ENCODE results near the gene FAP. TPM values are rescaled to one million over a fixed set of nuclear protein-coding genes. Genes with fewer than 3 reads are reported as not detected.
A peak's percentile ranks its signal among the peaks of the same experiment; 100 is the strongest.

The FAP gene
- total and polyA plus RNA-seq, 2 experiments from 2014 or later, result not detected

DNA sequence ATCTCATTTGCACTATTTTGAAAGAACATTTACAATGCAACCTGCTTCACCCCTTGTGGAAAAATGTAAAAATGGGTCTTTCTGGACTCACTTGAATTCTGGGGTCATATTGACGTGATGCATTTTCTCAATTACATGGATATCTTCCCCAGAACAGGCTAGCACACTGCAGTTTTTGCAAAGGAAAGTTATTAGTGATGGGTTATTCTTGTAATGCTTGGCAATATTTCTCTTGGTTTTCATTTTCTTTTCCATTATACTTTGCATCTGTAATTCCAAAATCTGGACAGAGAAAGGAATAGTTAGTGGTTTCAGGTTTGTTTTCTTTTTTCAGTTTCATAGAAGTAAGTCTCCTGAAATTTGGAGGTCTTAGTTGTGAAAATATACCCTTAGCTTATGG is 24.8 kb upstream of the FAP start:
- Histone ChIP-seq H3K4me3 (no peak overlapping the region), H3K4me1 (ENCODE audit: low read depth) (no peaks in the 10 kb centered on the region), H3K9me3 (ENCODE audit: low read depth) (no peaks in the 10 kb centered on the region), H3K36me3 (no peaks in the 10 kb centered on the region), H3K27me3 (no peaks in the 10 kb centered on the region), H3K27ac (no peak overlapping the region)
- no peak for DNase-seq (ENCODE audit: low read depth in 1 of 2, low spot score in 1 of 2)
- TF ChIP-seq, protein P1, sequence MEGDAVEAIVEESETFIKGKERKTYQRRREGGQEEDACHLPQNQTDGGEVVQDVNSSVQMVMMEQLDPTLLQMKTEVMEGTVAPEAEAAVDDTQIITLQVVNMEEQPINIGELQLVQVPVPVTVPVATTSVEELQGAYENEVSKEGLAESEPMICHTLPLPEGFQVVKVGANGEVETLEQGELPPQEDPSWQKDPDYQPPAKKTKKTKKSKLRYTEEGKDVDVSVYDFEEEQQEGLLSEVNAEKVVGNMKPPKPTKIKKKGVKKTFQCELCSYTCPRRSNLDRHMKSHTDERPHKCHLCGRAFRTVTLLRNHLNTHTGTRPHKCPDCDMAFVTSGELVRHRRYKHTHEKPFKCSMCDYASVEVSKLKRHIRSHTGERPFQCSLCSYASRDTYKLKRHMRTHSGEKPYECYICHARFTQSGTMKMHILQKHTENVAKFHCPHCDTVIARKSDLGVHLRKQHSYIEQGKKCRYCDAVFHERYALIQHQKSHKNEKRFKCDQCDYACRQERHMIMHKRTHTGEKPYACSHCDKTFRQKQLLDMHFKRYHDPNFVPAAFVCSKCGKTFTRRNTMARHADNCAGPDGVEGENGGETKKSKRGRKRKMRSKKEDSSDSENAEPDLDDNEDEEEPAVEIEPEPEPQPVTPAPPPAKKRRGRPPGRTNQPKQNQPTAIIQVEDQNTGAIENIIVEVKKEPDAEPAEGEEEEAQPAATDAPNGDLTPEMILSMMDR (IDR thresholded peaks at IDR 0.05; ENCODE audit: low read depth, low read length), result no peak

DNA sequence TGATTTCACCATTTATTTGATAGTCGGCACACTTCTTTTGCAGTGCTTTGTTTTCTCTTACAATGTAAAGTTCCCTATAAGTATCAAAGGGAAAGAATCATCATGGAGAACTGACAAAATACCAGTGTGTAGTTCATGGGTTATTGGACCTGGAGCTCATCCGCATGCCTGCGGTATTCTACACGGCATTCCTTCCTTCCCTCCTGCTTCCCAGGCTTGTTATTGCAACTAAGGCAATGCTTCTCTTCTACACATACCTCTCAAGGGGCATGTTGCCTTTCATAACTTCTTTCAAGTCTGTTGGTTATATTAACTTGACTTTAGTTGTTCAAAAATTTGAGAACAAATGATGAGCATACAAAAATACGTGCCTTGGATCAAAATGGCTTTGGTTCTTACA is 24.3 kb upstream of the FAP start:
- no peak overlapping the region for H3K27ac ChIP-seq
- H3K9me3 ChIP-seq (ENCODE audit: low read depth), result no peaks in the 10 kb centered on the region
- TF ChIP-seq, protein P1 (IDR thresholded peaks at IDR 0.05; ENCODE audit: low read depth, low read length), result no peak
- H3K36me3 ChIP-seq, result no peaks in the 10 kb centered on the region
- no peaks in the 10 kb centered on the region for H3K4me1 ChIP-seq (ENCODE audit: low read depth)
- H3K27me3 ChIP-seq, result no peaks in the 10 kb centered on the region
- no peak for DNase-seq (ENCODE audit: low read depth in 1 of 2, low spot score in 1 of 2)
- no peak overlapping the region for H3K4me3 ChIP-seq

DNA sequence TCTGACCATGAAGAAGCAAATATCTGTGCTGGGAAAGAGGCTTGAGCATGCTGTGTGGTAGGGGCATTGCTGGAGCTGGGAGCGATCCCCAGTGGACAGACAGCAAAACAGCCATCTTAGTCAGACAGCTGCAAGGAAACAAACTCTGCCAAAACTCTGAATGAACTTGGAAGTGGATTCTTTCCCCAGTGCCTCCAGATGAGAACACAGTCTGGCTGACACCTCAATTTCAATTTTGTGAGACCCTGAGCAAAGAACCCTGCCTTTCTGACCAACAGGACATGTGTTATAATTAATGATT is 23.2 kb upstream of the FAP start:
- Histone ChIP-seq H3K27ac (no peak overlapping the region), H3K9me3 (ENCODE audit: low read depth) (no peaks in the 10 kb centered on the region), H3K36me3 (no peaks in the 10 kb centered on the region), H3K4me1 (ENCODE audit: low read depth) (no peaks in the 10 kb centered on the region), H3K4me3 (no peak overlapping the region), H3K27me3 (no peaks in the 10 kb centered on the region)
- TF ChIP-seq, protein P1 (IDR thresholded peaks at IDR 0.05; ENCODE audit: low read depth, low read length), result peak; percentile 29
- peak in 1 of 2 donors; percentile 60 for DNase-seq (ENCODE audit: low read depth in 1 of 2, low spot score in 1 of 2)

GRCh38 chr2:162265666-162266459 is 22.6 kb upstream of the FAP start:
- no peaks in the 10 kb centered on the region for H3K9me3 ChIP-seq (ENCODE audit: low read depth)
- no peaks in the 10 kb centered on the region for H3K27me3 ChIP-seq
- H3K4me3 ChIP-seq, result no peak overlapping the region
- no peak overlapping the region for H3K27ac ChIP-seq
- H3K36me3 ChIP-seq, result no peaks in the 10 kb centered on the region
- TF ChIP-seq, protein P1 (IDR thresholded peaks at IDR 0.05; ENCODE audit: low read depth, low read length), result no peak
- no peak for DNase-seq (ENCODE audit: low read depth in 1 of 2, low spot score in 1 of 2)
- H3K4me1 ChIP-seq (ENCODE audit: low read depth), result no peaks in the 10 kb centered on the region

- Histone ChIP-seq H3K4me1 (ENCODE audit: low read depth) (no peaks in the 10 kb centered on the region), H3K27me3 (no peaks in the 10 kb centered on the region), H3K4me3 (no peak overlapping the region), H3K36me3 (no peaks in the 10 kb centered on the region), H3K9me3 (ENCODE audit: low read depth) (no peaks in the 10 kb centered on the region), H3K27ac (no peak overlapping the region)
- peak in 1 of 2 donors; percentile 82 for DNase-seq (ENCODE audit: low read depth in 1 of 2, low spot score in 1 of 2)
- TF ChIP-seq, protein P1 (IDR thresholded peaks at IDR 0.05; ENCODE audit: low read depth, low read length), result no peak
These were observed 18.0 kb upstream of the FAP start for GRCh38 chr2:162261032-162261945.

All from cardiac muscle cell (in vitro differentiated cells and primary cell).